GM21576 (cell line): ENCODE measurements around the gene PSMB5.

Experiments
- ATAC-seq: cut with Tn5 transposase; IDR thresholded peaks from one replicate; pipeline ENCODE4 v1.9.1; 2021; ENCODE audit warnings: mild to moderate bottlenecking, moderate library complexity; ENCODE audit not compliant: unreplicated experiment

PSMB5 gene

DNA sequence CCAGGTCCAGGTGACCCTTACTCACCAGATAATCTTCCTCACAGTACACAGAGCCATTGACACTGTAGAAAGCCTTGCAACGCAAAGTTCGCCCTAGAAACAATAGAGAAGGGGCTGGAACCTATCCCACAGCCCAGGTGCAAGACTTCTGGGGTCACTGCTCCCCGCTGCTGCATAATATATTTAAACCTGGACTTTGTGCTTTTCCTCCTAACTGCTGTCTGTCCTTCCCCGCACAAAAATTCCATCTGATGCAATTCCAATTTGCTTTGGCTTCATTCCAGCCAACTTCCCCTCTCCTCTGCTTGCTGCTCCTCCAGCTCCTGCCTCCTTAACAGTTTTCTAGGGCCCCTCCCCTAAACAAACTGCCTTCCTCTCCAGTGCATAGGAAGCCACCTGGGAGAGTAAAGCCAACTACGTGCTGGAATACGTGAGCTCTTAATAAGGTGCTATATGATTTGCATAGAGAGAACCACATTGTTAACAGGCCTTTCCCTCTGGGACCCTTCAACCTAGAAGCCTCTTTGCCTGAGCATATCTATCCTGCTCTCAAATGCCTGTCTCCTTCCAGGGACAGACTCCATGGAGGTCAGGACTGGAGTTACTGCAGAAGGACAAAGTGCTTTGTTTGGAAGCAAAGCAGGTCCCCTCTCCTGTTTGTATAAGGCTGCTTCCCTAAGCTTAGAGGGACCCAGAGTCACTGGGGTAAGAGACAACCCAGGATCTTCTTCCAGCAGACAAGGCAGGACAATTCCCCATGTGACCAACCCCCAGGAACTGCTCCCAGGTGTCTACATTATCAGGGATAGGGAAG lies 57.9 kb downstream of the PSMB5 start:
- ATAC-seq = no peak
